ENCODE measurements around the gene KCNJ11.

DNA sequence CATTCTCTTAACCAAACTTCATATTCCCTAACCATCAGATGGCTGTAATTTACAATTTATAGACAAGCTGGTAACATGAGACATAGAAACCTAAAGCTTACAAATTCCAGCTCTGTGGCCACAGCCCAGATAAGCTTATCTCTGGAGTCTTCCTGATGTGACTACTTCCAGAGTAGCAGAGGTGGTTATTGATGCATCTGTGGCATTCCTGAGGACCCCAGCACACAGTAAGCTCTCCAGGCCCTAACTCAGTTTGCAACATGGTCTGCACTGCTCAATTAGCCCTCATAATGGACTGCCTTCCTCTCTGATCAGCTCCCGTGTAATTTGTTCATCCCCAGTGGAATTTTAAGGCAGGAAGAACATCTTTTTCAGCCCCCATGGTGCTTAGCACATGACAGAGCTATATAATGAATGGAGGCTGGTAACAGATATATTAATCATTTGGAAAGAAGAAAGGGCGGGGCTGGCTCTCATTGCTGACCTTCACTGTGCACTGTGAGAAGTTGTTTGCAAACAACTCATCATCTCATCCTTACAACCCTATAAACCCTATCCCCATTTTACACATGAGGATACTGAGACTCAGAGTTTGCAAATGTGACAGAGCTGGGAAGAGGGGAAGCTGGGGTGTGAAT, 30.1 kb upstream of the KCNJ11 start:
- TF ChIP-seq EZH2 (IDR thresholded peaks at IDR 0.05; ENCODE audit: insufficient read depth, poor library complexity, severe bottlenecking) (no peak), EZH2phosphoT487 (IDR thresholded peaks at IDR 0.05; ENCODE audit: insufficient read depth, low read depth) (no peak)
